H1 (cell line): ENCODE results near the gene GALC. TPM values are rescaled to one million over a fixed set of nuclear protein-coding genes. Genes with fewer than 3 reads are reported as not detected.

ENCODE experiments used
- CTCF ChIA-PET: fragments of 300-600 bp; sonication (Branson Sonifier 250); formaldehyde crosslinking; loops from one replicate; lab custom pipeline; 2021; ENCODE audit not compliant: partially characterized antibody; lab: Charles Lee
- POLR2A ChIA-PET: fragments of 300-600 bp; sonication (Branson Sonifier 250); formaldehyde crosslinking; loops from one replicate; lab custom pipeline; 2021; ENCODE audit warnings: inconsistent platforms; ENCODE audit not compliant: partially characterized antibody; lab: Charles Lee
- DNase-seq, 2 experiments: peaks; one replicate each; pipeline versions ENCODE4 v3.0.0 to v3.0.0-alpha.2; 2010 to 2022; ENCODE audit warnings: low spot score in 2 of 2, low read depth in 1 of 2, mixed read lengths in 1 of 2
- FAIRE-seq: peaks from 2 replicates; lab custom pipeline; 2011; peaks lifted over from hg19 to GRCh38; lab: Jason Lieb, UNC
- H2AFZ ChIP-seq: 2 replicates; pipeline ENCODE4 v1.8.1; 2012; ENCODE audit warnings: low read length, inconsistent platforms
- H2AK5ac ChIP-seq: 2 replicates; pipeline ENCODE4 v1.6.1; 2013; ENCODE audit warnings: low read depth, low read length
- H2BK120ac ChIP-seq: replicated peaks from 2 replicates; pipeline ENCODE3; 2013; ENCODE audit warnings: low read depth, low read length, inconsistent platforms
- H2BK12ac ChIP-seq: 2 replicates; pipeline ENCODE4 v1.6.1; 2013; ENCODE audit warnings: low read depth, low read length
- H2BK15ac ChIP-seq: 2 replicates; pipeline ENCODE4 v1.6.1; 2013; ENCODE audit warnings: low read length
- H2BK20ac ChIP-seq: 2 replicates; pipeline ENCODE4 v1.6.1; 2013; ENCODE audit warnings: low read length
- H2BK5ac ChIP-seq: 2 replicates; pipeline ENCODE4 v1.6.1; 2013; ENCODE audit warnings: low read depth, low read length
- H3K14ac ChIP-seq: 2 replicates; pipeline ENCODE4 v1.6.1; 2013; ENCODE audit warnings: inconsistent platforms; ENCODE audit not compliant: insufficient read length
- H3K18ac ChIP-seq: 2 replicates; pipeline ENCODE4 v1.6.1; 2013; ENCODE audit warnings: low read length; ENCODE audit errors: extremely low read depth
- H3K23ac ChIP-seq: 2 replicates; pipeline ENCODE4 v1.6.1; 2013; ENCODE audit warnings: inconsistent platforms; ENCODE audit not compliant: insufficient read length
- H3K23me2 ChIP-seq: 2 replicates; pipeline ENCODE4 v1.6.1; 2013; ENCODE audit warnings: low read depth, low read length
- H3K27ac ChIP-seq: 2 replicates; pipeline ENCODE4 v1.6.1; 2011; ENCODE audit warnings: low read depth, low read length, inconsistent platforms
- H3K27me3 ChIP-seq, 4 experiments: replicated peaks in 1 of 4; 1 replicate in 1 of 4; 2 replicates in 3 of 4; pipeline versions ENCODE4 v1.6.1 to v1.8.1; 2011 to 2013; ENCODE audit warnings: low read length in 3 of 4, mild to moderate bottlenecking in 3 of 4, inconsistent platforms in 2 of 4, mixed read lengths in 2 of 4, moderate library complexity in 1 of 4; ENCODE audit not compliant: control insufficient read depth in 3 of 4, insufficient read depth in 3 of 4; ENCODE audit errors: extremely low read depth in 1 of 4
- H3K36me3 ChIP-seq, 4 experiments: 2 replicates each; pipeline versions ENCODE4 v1.6.1 to v1.8.1; 2011 to 2013; ENCODE audit warnings: mild to moderate bottlenecking in 4 of 4, low read length in 3 of 4, moderate library complexity in 2 of 4, control low read depth in 1 of 4, inconsistent platforms in 1 of 4; ENCODE audit not compliant: insufficient read depth in 4 of 4, control insufficient read depth in 2 of 4
- H3K4ac ChIP-seq: replicated peaks from 2 replicates; pipeline ENCODE3; 2013; ENCODE audit warnings: low read length, low read depth, mixed read lengths, inconsistent platforms; ENCODE audit not compliant: insufficient read length
- H3K4me1 ChIP-seq, 4 experiments: replicated peaks in 1 of 4; 1 replicate in 1 of 4; 2 replicates in 3 of 4; pipeline versions ENCODE4 v1.6.1 to v1.8.1; 2011 to 2013; ENCODE audit warnings: low read length in 3 of 4, inconsistent platforms in 2 of 4, mixed read lengths in 1 of 4; ENCODE audit not compliant: insufficient read depth in 4 of 4, control insufficient read depth in 3 of 4
- H3K4me2 ChIP-seq, 2 experiments: 2 replicates each; pipeline versions ENCODE4 v1.6.1 to v1.8.1; 2011 to 2013; ENCODE audit warnings: low read depth in 2 of 2, low read length in 2 of 2, control low read depth in 1 of 2, inconsistent platforms in 1 of 2, mild to moderate bottlenecking in 1 of 2; ENCODE audit not compliant: insufficient read depth in 1 of 2
- H3K4me3 ChIP-seq, 4 experiments: fragments of 200-600, 300-600 bp in 1 of 4; sonication (generic), shearing (Covaris generic), sonication (Bioruptor Twin) in 1 of 4; 2 replicates each; pipeline versions ENCODE4 v1.5.1 to v1.8.1; 2011 to 2016; ENCODE audit warnings: low read length in 4 of 4, low read depth in 3 of 4, control low read depth in 2 of 4, inconsistent platforms in 2 of 4, mild to moderate bottlenecking in 2 of 4, mixed read lengths in 1 of 4, moderate library complexity in 1 of 4; ENCODE audit not compliant: insufficient read depth in 2 of 4; ENCODE audit errors: extremely low read depth in 1 of 4
- H3K56ac ChIP-seq: replicated peaks from 2 replicates; pipeline ENCODE3; 2013; ENCODE audit warnings: low read depth, mild to moderate bottlenecking, mixed read lengths, low read length, inconsistent platforms; ENCODE audit not compliant: insufficient read length
- H3K79me1 ChIP-seq: 2 replicates; pipeline ENCODE4 v1.6.1; 2013; ENCODE audit warnings: low read depth, low read length, control low read depth
- H3K79me2 ChIP-seq, 2 experiments: 2 replicates each; pipeline versions ENCODE4 v1.6.1 to v1.8.1; 2012 to 2013; ENCODE audit warnings: low read length in 2 of 2, mild to moderate bottlenecking in 2 of 2, inconsistent platforms in 1 of 2; ENCODE audit not compliant: insufficient read depth in 2 of 2, control insufficient read depth in 1 of 2
- H3K9ac ChIP-seq, 4 experiments: replicated peaks in 1 of 4; 1 replicate in 1 of 4; 2 replicates in 3 of 4; pipeline versions ENCODE4 v1.6.1 to v1.8.1; 2011 to 2013; ENCODE audit warnings: low read depth in 3 of 4, low read length in 3 of 4, control low read depth in 2 of 4, mild to moderate bottlenecking in 2 of 4, moderate library complexity in 2 of 4, inconsistent platforms in 1 of 4; ENCODE audit errors: extremely low read depth in 1 of 4
- H3K9me3 ChIP-seq, 2 experiments: 2 replicates each; pipeline versions ENCODE4 v1.6.1 to v1.8.1; 2012 to 2013; ENCODE audit warnings: mild to moderate bottlenecking in 2 of 2, moderate library complexity in 2 of 2, control low read depth in 1 of 2, inconsistent platforms in 1 of 2, low read depth in 1 of 2, low read length in 1 of 2, mixed read lengths in 1 of 2; ENCODE audit not compliant: insufficient read depth in 2 of 2
- H4K20me1 ChIP-seq, 2 experiments: replicated peaks in 1 of 2; 2 replicates each; pipeline versions ENCODE3 to v1.8.1; 2011 to 2013; ENCODE audit warnings: inconsistent platforms in 2 of 2, low read length in 2 of 2, mild to moderate bottlenecking in 1 of 2; ENCODE audit not compliant: insufficient read depth in 2 of 2, control insufficient read depth in 1 of 2
- H4K5ac ChIP-seq: 2 replicates; pipeline ENCODE4 v1.6.1; 2013; ENCODE audit warnings: low read length, low read depth, mixed read lengths, inconsistent platforms; ENCODE audit not compliant: insufficient read length
- H4K8ac ChIP-seq: 2 replicates; pipeline ENCODE4 v1.8.0; 2013; ENCODE audit warnings: mild to moderate bottlenecking, moderate library complexity, low read length, inconsistent platforms; ENCODE audit not compliant: insufficient read depth; ENCODE audit errors: extremely low read depth
- H4K91ac ChIP-seq: replicated peaks from 2 replicates; pipeline ENCODE3; 2013; ENCODE audit warnings: low read length, mixed read lengths, inconsistent platforms; ENCODE audit not compliant: insufficient read length
- BACH1 ChIP-seq: IDR thresholded peaks from 2 replicates; pipeline ENCODE4 v1.6.1; 2012; ENCODE audit warnings: low read length, improper control_type of control experiment
- CEBPB ChIP-seq: IDR thresholded peaks from 2 replicates; pipeline ENCODE4 v1.6.1; 2012; ENCODE audit warnings: low read depth, low read length
- FOSL1 ChIP-seq: IDR thresholded peaks from 2 replicates; pipeline ENCODE4 v1.6.1; 2011; ENCODE audit warnings: mild to moderate bottlenecking, low read depth, low read length, moderate library complexity; ENCODE audit not compliant: insufficient read depth
- GTF2F1 ChIP-seq: IDR thresholded peaks from 2 replicates; pipeline ENCODE4 v1.6.1; 2012; ENCODE audit warnings: low read depth, low read length, improper control_type of control experiment, borderline replicate concordance
- HDAC2 ChIP-seq, 2 experiments: fragments of 300-600 bp in 1 of 2; sonication (generic) in 1 of 2; IDR thresholded peaks; 2 replicates each; pipeline ENCODE4 v1.6.1; 2011 to 2012; ENCODE audit warnings: low read depth in 2 of 2, low read length in 2 of 2, mild to moderate bottlenecking in 2 of 2, moderate library complexity in 2 of 2, borderline replicate concordance in 1 of 2, inconsistent platforms in 1 of 2
- JUND ChIP-seq: IDR thresholded peaks from 2 replicates; pipeline ENCODE4 v1.6.1; 2011; ENCODE audit warnings: mild to moderate bottlenecking, improper control_type of control experiment, low read length
- NANOG ChIP-seq: IDR thresholded peaks from 2 replicates; pipeline ENCODE4 v1.6.1; 2011; ENCODE audit warnings: low read length, low read depth, mild to moderate bottlenecking, inconsistent platforms; ENCODE audit not compliant: insufficient read depth, poor library complexity, severe bottlenecking
- PHF8 ChIP-seq: fragments of 200-600 bp; sonication (generic); conservative IDR thresholded peaks from 2 replicates; pipeline ENCODE4 v1.7.1; 2012; ENCODE audit warnings: low read depth, mild to moderate bottlenecking, inconsistent platforms, low read length, moderate library complexity
- RBBP5 ChIP-seq: IDR thresholded peaks from 2 replicates; pipeline ENCODE4 v1.7.1; 2012; ENCODE audit warnings: low read depth, mild to moderate bottlenecking, inconsistent platforms, low read length, moderate library complexity, borderline replicate concordance
- RFX5 ChIP-seq: IDR thresholded peaks from 2 replicates; pipeline ENCODE4 v1.6.1; 2011; ENCODE audit warnings: low read depth, low read length, improper control_type of control experiment, borderline replicate concordance
- SIX5 ChIP-seq: IDR thresholded peaks from 2 replicates; pipeline ENCODE4 v1.6.1; 2011; ENCODE audit warnings: mild to moderate bottlenecking, low read depth, low read length
- SRF ChIP-seq: IDR thresholded peaks from 2 replicates; pipeline ENCODE4 v1.6.1; 2011; ENCODE audit warnings: mild to moderate bottlenecking, low read depth, low read length, moderate library complexity
- SUZ12 ChIP-seq: fragments of 200-600 bp; sonication (generic); IDR thresholded peaks from 2 replicates; pipeline ENCODE4 v1.6.1; 2012; ENCODE audit warnings: mild to moderate bottlenecking, inconsistent platforms, low read length, moderate library complexity, mixed read lengths
- WGBS, 2 experiments: shearing (Covaris generic) in 1 of 2; methylation state at CpG; one replicate each; pipeline versions ENCODE4 v1.1.6 to v1.1.7; 2013 to 2015; ENCODE audit warnings: low lambda C conversion rate in 2 of 2, mixed read lengths in 2 of 2, inconsistent platforms in 1 of 2, low coverage in 1 of 2, missing lambda C conversion rate in 1 of 2; ENCODE audit not compliant: insufficient replicate concordance in 2 of 2, insufficient coverage in 1 of 2, insufficient read length in 1 of 2; ENCODE audit errors: extremely low coverage in 1 of 2, missing lambda C conversion rate in 1 of 2; 5-methylcytosine and 5-hydroxymethylcytosine counted together
- polyA plus RNA-seq, 7 experiments: library from polyadenylated mRNA; depleted of rRNA in 3 of 7; stranded (reverse) in 5 of 7; unstranded in 2 of 7; fragments of >200 nt in 5 of 7; fragments of 200-250 nt in 2 of 7; gene quantifications; 1 replicate in 5 of 7; 2 replicates in 1 of 7; 4 replicates in 1 of 7; pipeline versions ENCODE4 v1.2.1 to v1.2.3, GENCODE V29; 2011 to 2013; ENCODE audit warnings: missing spikeins in 2 of 7, mixed read lengths in 2 of 7
- total RNA-seq: library from RNA; stranded (reverse); fragmentation: NEBNext Ultra II Directional; extraction: Animal tissue kit (Norgen Biotek cat#: 25700); gene quantifications from 2 replicates; pipeline ENCODE4 v1.2.1, GENCODE V29; 2021

The GALC gene
- total and polyA plus RNA-seq, 2 of the 8 experiments (the other 6 are each of a cell fraction or from before 2014, with no cell fraction given): 6.1 to 12.3 TPM

- CTCF ChIA-PET: interaction anchor here (1.4 to 2.3 kb wide), 2 partner anchors 15 to 139 kb away, joined by 7 to 10 read pairs; no protein-coding TSS in a partner anchor
- H2AK5ac ChIP-seq: no peak overlapping the region
- H3K56ac ChIP-seq: no peak overlapping the region
- no peak overlapping the region for H2BK120ac ChIP-seq
- H3K79me2 ChIP-seq: no peaks in the 10 kb centered on the region
- H4K8ac ChIP-seq: no peak overlapping the region
- H4K91ac ChIP-seq: no peak overlapping the region
- no peak overlapping the region for H2BK5ac ChIP-seq
- no peak overlapping the region for H2BK20ac ChIP-seq
- no peak for FAIRE-seq
- POLR2A ChIA-PET: no interaction called here
- no peaks in the 10 kb centered on the region for H3K79me1 ChIP-seq
- H3K23me2 ChIP-seq: no peaks in the 10 kb centered on the region
- no peak overlapping the region for H3K9ac ChIP-seq
- no peaks in the 10 kb centered on the region for H3K27me3 ChIP-seq
- no peak overlapping the region for H3K23ac ChIP-seq
- no peaks in the 10 kb centered on the region for H3K36me3 ChIP-seq
- no peak overlapping the region for H3K14ac ChIP-seq
- no peaks in the 10 kb centered on the region for H3K4me1 ChIP-seq
- no peak for TF ChIP-seq CEBPB
- no peak for TF ChIP-seq NANOG
- no peak for TF ChIP-seq SRF
- TF ChIP-seq RFX5: no peak
- TF ChIP-seq GTF2F1: no peak
- no peak for TF ChIP-seq BACH1
- no peak for TF ChIP-seq RBBP5
- TF ChIP-seq SUZ12: no peak
- no peak for TF ChIP-seq JUND
- TF ChIP-seq FOSL1: no peak
- no peak for TF ChIP-seq PHF8
- TF ChIP-seq HDAC2 (IDR thresholded peaks at IDR 0.05; ENCODE audit: borderline replicate concordance in 1 of 2, low read depth in 2 of 2, low read length in 2 of 2): no peak
- no peak for TF ChIP-seq SIX5
- H4K20me1 ChIP-seq: no peaks in the 10 kb centered on the region
- H3K4me3 ChIP-seq: no peak overlapping the region
- DNase-seq: no peak
- H2AFZ ChIP-seq: no peak overlapping the region
- no peak overlapping the region for H3K27ac ChIP-seq
- H3K9me3 ChIP-seq: no peaks in the 10 kb centered on the region
- no peak overlapping the region for H3K4me2 ChIP-seq
- 93% methylated on average over 2 of the region's 2 CpGs; no CpG with 5 or more reads in 1 of the 2 experiments for WGBS, 2 experiments
- H4K5ac ChIP-seq: no peak overlapping the region
- H3K4ac ChIP-seq: no peak overlapping the region
- H3K18ac ChIP-seq: no peak overlapping the region
- H2BK15ac ChIP-seq: no peak overlapping the region
- no peak overlapping the region for H2BK12ac ChIP-seq
Observed at GRCh38 chr14:88029500-88029899, 36.5 kb upstream of the GALC start.
